HG02852 (cell line): ENCODE measurements around the gene SCP2D1.
A peak's percentile ranks its signal among the peaks of the same experiment; 100 is the strongest.
"Not testable (repeated sequence)": the region's sequence is repeated elsewhere in the genome, so short reads cannot be mapped to it uniquely, and the experiment has no call there.

ENCODE experiments used
- ATAC-seq: cut with Tn5 transposase; IDR thresholded peaks from one replicate; pipeline ENCODE4 v1.9.1; 2021; ENCODE audit warnings: mild to moderate bottlenecking, moderate library complexity; ENCODE audit not compliant: unreplicated experiment

Gene SCP2D1

DNA sequence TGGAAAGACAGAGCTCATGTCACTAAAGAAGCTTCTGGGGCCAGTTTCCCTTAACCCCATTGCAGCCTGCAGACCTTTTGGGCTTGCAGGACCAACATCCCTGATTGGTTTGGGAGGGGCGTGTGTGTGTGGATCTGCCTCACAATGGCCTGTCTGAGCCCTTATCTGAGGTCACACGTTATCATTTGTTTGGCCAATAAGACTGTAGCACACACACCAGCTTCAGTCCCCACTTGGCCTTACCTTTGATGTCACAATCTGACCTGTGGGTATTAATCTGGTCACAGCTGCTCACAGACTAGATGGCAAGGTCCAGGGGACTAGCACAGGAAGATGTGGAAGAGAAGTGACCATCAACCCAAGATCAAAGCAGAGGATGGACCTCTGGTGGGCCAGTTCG, at the start of gene SCP2D1:
TSS of gene SCP2D1 (plus strand) at position 301 of the 400 bp plus-strand sequence. CDS start at position 334, 33 bp downstream.
- no peak for ATAC-seq

- ATAC-seq: no peak
Measured at GRCh38 chr20:18767676-18768075, 45.9 kb upstream of the SCP2D1 start.

GRCh38 chr20:18773566-18773965, 40.0 kb upstream of the SCP2D1 start:
- ATAC-seq: no peak

- ATAC-seq: no peak
Measured at GRCh38 chr20:18774207-18774606, 39.4 kb upstream of the SCP2D1 start.

DNA sequence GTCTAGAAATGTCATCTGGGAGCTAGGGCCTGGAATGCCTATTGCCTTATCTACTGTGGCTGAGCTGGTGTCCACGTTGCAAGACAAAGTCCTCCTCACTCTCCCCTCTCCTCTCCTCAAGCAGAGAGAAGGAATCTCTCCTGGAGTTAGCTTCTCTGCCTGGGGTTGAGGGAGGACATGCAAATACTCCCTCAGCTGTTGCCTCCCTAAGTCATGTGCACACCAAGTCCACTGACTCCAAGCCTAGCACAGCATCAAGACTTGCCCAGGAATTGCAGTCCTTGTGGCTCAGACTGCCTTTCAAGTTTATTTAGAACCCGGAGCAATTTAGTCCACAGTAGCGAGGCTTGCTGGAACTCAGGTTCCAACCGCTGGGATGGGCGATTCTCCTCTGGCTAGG, 38.0 kb upstream of the SCP2D1 start:
- no peak for ATAC-seq

- no peak for ATAC-seq
Measured at GRCh38 chr20:18778690-18779392, 34.7 kb upstream of the SCP2D1 start.

DNA sequence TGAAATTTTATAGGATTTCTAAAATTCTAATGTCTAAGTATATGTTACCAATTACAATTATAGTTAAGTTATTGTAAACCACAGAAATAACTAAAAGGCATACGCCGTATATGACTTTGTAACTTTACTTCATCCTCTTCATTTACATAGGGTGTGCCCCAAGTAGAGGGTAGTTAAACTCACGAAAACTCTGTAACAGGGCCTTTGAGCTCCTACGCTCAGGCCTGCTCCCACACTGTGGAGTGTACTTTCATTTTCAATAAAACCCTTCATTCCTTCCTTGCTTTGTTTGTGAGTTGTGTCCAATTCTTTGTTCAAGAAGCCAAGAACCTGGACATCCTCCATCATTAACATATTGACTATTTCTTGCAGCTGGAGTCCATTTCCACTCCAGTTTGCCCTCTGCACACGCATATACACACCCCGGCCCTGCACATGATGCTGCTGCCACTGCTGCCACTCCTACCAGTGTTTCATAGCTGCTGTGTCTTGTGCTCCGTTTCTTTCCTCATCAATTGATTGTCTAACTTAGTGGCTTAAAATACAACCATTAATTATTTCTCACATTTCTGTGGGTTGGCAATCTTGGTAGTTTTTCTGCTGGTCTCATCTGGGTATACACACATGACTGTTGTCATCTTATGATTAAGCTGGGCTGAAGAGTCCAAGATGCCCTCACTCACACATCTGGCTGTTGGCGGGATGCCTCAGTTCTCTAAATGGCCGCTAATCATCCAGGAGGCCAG, 33.0 kb upstream of the SCP2D1 start:
- no peak for ATAC-seq

DNA sequence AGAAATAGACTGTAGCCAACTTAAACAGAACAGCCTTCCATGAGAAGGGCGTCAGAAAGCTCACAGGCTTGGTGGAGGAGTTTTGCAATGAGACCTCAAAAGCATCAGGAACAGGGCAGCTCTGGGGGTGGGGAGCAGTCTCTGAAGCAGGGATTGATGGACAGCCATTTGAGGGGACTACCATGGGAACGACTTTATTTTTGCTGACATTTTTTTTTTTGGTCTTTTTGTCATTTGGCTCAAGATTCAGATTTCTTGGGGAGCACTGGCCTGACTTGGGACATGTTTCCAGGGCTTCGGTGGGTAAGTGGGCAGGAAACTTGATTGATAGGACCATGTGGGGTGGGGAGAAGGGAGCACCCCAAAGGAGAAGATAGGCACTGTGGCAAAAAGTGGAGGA, 32.1 kb upstream of the SCP2D1 start:
- ATAC-seq: no peak

- ATAC-seq: no peak
Measured at GRCh38 chr20:18783385-18783959, 30.1 kb upstream of the SCP2D1 start.

- not testable (repeated sequence) for ATAC-seq
Measured at GRCh38 chr20:18787046-18787445, 26.5 kb upstream of the SCP2D1 start.

DNA sequence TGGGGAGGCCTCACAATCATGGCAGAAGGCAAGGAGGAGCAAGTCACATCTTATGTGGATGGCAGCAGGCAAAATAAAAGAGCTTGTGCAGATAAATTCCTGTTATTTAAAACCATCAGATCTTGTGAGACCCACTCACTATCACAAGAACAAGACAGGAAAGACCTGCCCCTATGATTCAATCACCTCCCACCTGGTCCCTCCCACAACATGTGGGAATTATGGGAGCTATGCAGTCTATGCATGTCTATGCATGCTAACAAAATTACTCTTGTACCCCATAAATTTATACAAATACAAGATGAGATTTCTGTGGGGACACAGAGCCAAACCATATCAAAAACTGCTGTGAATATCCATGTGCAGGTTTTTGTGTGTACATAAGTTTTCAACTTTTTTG, 25.6 kb upstream of the SCP2D1 start:
- ATAC-seq: no peak

GRCh38 chr20:18790787-18791186, 22.8 kb upstream of the SCP2D1 start:
- no peak for ATAC-seq

DNA sequence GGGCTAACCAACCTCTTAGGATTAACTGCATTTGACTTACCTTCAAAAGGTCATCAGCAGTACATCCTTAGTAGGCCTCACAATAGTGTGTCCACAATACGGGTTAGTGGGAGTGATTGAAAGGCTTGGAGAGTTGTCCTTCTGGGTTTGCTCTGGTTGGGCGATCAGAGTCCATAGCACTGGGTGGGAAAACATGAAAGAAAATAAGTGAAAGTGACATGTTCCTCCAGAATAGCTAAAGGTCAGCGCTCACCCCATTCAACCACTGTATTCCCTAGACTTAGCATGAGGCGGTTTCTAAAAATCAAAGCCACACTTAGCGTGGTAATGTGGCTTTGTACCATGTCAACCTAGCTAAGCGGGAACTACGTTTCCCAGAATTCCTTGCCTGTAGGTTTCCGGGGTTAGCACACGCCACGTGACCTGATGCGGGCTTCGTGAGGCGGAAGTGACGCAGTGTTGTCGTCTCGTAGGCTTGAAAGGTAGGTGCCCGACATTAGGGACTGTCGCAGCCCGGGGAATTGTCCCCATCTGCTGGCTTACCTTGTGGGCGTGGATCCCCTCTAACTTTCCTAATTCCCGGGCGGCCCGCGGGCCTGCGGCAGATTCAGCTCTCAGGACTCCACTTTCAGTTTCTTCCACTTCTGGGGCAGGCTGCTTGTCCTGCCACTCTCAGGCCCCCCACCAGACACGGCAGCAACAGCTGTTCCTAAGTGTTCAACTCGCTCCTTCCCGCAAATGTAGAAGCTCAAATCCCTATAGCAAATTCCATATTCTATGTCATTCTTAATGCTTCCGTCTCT, 19.8 kb upstream of the SCP2D1 start:
- peak; percentile 99 for ATAC-seq

- no peak for ATAC-seq
Measured at GRCh38 chr20:18794428-18794787, 19.2 kb upstream of the SCP2D1 start.

DNA sequence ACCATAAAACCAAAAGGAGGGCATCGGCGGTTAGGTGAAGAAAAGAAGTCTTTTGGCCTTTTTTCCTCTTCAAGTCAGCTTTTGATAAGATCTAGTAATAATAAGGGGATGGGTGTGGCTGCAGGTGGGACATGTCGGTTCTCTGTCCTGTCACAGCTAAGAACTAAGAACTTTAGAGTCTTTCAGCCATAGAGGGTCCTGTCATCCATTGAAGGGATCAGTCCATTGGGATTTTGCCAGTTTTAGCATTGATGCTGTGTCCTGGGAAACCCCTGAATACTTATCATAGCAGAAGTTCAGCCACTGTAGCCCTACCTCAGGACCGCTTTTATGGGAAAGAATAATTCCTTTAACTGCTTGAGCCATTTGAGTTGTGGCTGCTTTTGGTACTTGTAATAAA, 18.2 kb upstream of the SCP2D1 start:
- ATAC-seq: no peak

DNA sequence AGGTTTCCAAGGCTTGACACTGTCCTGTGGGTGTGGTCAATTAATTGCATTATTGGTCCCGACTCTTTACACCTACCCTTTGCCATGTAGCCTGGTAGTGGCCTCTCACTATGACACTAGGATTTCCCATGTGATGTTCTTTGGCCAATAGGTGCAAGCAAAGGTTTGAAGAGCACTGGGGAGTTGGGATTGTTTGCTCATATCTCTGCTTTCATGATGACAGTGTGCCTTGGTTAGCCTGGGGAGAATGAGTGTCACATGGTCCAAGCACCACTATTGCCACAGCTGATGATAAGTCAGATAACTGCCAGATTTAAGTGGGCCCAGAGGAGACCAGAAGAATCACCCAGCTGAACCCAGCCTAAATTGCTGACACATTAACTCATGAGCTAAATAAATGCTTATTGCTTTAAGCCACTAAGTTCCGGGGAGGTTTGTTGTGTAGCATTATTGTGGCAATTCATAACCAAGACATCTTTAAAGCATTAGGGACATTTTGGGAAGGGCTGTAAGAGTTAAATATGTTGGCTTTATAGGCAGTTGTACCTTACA, 17.2 kb upstream of the SCP2D1 start:
- ATAC-seq: no peak

DNA sequence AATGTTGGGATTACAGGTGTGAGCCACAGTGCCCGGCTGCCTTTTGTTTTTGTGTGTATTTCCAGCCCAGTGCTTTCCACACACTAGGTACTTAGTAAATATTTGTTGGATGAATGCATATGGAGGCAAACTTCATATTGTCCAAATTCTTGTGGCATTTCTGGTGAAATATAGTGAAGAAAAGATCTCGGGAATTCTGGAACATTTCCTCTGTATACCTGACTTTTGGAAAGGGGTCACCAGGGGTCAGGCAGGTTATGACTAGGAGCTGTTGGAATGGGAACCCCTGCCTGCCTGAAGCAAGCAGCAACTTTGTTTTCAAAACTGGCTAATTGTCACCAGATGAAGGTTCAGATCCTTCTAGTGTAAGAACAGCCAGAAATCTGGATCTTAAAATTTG, 12.1 kb upstream of the SCP2D1 start:
- no peak for ATAC-seq

DNA sequence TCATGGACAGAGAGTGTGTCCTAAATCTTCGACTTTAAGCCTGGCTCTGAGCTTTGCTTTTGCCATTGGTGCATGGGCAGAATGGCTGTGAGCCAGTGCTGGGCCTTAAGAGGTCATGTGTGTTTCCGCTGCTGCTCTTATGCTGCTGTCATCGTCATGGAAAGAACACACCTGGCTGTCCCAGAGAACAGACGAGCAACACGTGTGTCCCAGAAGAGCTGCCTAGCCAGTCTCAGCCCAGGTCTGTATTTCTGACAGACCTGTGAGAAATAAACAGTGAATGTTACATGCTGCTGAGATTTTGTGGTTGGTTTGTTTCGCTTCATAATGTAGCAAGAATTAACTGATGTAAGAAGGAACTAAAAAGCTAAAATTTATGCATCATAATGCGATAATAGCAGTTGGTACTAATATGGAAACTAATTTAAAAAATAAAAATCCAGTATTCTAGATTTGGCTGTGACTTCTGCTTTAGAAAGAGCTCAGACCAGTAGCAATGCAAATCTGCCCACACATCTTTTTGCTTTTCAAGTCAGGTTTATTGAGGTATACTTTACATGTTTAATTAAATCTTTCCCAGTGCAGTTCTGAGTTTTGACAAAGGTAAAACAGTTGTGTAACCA, 11.5 kb upstream of the SCP2D1 start:
- ATAC-seq: peak; percentile 73

DNA sequence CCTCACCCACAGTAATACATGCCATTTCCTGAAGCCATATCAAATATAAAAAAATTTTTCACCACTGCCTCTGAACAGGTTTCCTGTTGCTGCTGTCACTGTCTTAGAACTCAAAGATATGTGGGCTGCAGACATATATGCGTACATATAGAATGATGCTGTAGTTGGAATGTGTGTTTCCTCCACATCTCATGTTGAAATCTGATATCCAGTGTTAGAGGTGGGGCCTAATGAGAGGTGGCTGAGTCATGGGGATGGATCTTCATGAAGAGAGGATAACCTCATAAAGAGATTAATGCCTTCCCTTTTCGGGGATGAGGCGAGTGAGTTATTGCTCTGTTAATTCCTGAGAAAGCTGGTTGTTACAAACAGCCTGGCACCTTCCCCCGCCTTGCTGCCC, 7.7 kb upstream of the SCP2D1 start:
- ATAC-seq: no peak

- no peak for ATAC-seq
Measured at GRCh38 chr20:18808712-18809111, 4.9 kb upstream of the SCP2D1 start.

DNA sequence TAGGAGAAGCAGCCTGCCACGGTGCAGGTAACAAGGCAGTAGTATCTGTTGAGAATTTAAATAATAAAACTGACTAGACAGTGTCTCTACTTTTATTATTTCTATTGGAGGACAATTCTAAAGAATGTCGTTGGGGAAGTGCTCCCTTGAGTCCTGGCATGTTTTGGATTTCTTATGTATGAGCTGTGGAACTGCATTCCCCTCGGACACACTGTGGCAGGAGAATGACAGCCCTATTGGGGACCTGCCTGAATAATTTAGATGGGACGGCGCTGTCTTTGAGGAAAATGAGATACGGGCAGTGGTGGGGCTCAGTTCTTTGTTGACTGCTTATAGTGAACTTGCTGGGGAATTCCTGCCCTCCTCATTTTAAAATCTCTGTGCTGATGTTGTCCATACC, 2.4 kb upstream of the SCP2D1 start:
- no peak for ATAC-seq
